Measurements from ENCODE around the gene COL19A1. TPM values are rescaled to one million over a fixed set of nuclear protein-coding genes. Genes with fewer than 3 reads are reported as not detected.

The COL19A1 gene
- total and polyA plus RNA-seq, 2 of the 13 experiments (the other 11 are each of a cell fraction or from before 2014, with no cell fraction given), result not detected

DNA sequence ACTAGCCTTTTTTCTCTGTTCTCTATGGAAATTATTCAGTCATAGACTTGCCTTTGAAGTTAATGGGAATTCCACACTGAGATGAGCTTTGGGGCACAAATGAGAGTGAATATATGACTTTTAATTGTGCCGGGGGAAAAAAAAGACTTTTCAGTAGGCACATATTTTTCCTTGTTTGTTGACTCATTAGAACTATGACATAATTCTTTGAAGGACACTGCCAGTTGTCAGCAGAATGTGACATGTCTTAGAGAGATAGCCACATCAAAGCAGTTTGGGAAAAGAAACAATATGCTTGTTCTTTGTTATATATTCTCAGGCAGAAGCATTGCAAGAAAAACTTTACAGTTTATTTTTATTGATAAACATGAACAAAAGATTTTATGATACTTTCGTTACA, 298.2 kb downstream of the COL19A1 start:
- 0% methylated on average over 2 of the region's 2 CpGs for WGBS (ENCODE audit: low lambda C conversion rate)
- ChIA-PET POLR2A (no interaction called here), CTCF (ENCODE audit: low intra/inter-chr PET ratio, low total read pairs) (no interaction called here)
- no TSS peak for BruUV-seq (replicated peaks)
- Histone ChIP-seq H3K79me2 (ENCODE audit: insufficient read depth, low read length) (no peaks in the 10 kb centered on the region), H3K4me3 (replicated peaks in 1 of 3; ENCODE audit: insufficient read depth in 1 of 3, low read depth in 2 of 3, low read length in 3 of 3) (no peak overlapping the region), H2AFZ (ENCODE audit: low read length) (no peak overlapping the region), H4K20me1 (ENCODE audit: insufficient read depth, low read length) (no peaks in the 10 kb centered on the region), H3K9ac (ENCODE audit: insufficient read depth, low read depth, low read length) (no peak overlapping the region), H3K27ac (ENCODE audit: extremely low read length, insufficient read depth, low read length) (no peak overlapping the region), H3K9me3 (ENCODE audit: low read length) (no peaks in the 10 kb centered on the region), H3K4me1 (ENCODE audit: insufficient read depth, low read length) (0 out of 2 replicates have a peak, but pooled peaks cover 5% of the 10 kb centered on the region), H3K27me3 (ENCODE audit: control insufficient read depth in 1 of 2, insufficient read depth in 2 of 2, low read length in 2 of 2) (no peaks in the 10 kb centered on the region), H3K4me2 (ENCODE audit: low read depth, low read length) (no peak overlapping the region), H3K36me3 (replicated peaks in 1 of 2; ENCODE audit: control insufficient read depth in 1 of 2, insufficient read depth in 2 of 2, low read length in 2 of 2) (no peaks in the 10 kb centered on the region)
- no peak for FAIRE-seq
- in situ Hi-C loops (cut with HindIII; ENCODE audit: extremely low pct_ligation_motif_present, low pct_unique_long_range_greater_than_20kb), result no loop called here
- intact Hi-C loops (cut with micrococcal nuclease; ENCODE audit: unreplicated experiment), result loop anchor here (10.0 kb wide), 1 partner anchor 330 kb away; no protein-coding TSS in a partner anchor
- peak; percentile 4 for DNase-seq (ENCODE audit: low spot score)
- TF ChIP-seq SOX13 (IDR thresholded peaks at IDR 0.05), result no peak
- peak in 1 of 2 experiments; percentile 16; a peak in 1 of 4 replicates for TF ChIP-seq SOX13 (CRISPR knock-in tag; conservative IDR thresholded peaks at IDR 0.05 in 1 of 2, IDR thresholded peaks at IDR 0.05 in 1 of 2)
- TF ChIP-seq ZNF790 (CRISPR knock-in tag; IDR thresholded peaks at IDR 0.05; ENCODE audit: borderline replicate concordance), result no peak
- ATAC-seq, result no peak

DNA sequence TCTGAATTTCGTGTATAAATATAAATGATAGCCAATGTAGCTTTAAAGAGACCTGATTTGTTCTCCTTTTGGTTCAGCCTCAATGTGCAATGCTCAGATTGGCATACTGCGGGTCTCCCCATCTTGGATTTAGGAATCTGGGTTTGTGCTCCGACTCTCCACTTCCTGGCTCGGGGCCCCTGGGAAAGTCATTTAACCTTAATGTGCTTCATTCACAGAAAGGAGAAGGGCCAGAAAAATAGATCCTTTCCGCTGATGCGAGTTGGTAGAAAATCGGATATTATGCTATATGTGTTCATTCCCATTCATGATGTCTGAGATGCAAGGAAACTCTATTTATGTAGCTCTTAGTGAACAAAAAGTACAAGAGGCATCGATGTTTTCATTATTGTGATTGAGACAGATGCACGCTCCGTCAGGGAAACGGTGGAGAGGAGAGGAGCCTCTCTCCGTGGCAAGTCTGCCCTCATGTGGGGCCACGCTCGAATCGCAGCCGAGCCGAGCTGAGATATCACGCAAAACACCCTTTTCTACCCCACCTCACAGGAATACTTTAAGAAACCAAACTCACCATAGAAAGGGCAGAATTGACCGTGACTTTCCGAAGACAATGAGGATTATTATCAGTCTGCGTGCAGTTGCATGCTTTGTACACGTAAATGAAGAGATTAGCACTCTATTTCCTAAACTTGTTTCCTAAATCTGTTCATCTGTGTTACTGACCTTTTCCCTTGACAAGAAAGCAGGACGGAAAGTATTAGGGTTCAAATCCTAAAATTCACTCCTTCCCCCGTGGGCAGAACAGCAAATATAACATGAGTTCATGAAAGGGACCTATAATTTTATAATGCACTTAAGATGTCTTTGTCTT, 300.0 kb downstream of the COL19A1 start:
- no peaks in the 10 kb centered on the region for H4K20me1 ChIP-seq (ENCODE audit: insufficient read depth, low read length)
- H3K9ac ChIP-seq (ENCODE audit: insufficient read depth, low read depth, low read length), result no peak overlapping the region
- BruUV-seq (replicated peaks), result no TSS peak
- peak; percentile 98 for ATAC-seq
- 0 out of 2 replicates have a peak, but pooled peaks cover 5% of the 10 kb centered on the region for H3K4me1 ChIP-seq (ENCODE audit: insufficient read depth, low read length)
- no peak overlapping the region for H2AFZ ChIP-seq (ENCODE audit: low read length)
- H3K79me2 ChIP-seq (ENCODE audit: insufficient read depth, low read length), result no peaks in the 10 kb centered on the region
- no peaks in the 10 kb centered on the region for H3K27me3 ChIP-seq (ENCODE audit: control insufficient read depth in 1 of 2, insufficient read depth in 2 of 2, low read length in 2 of 2)
- no peak overlapping the region for H3K27ac ChIP-seq (ENCODE audit: extremely low read length, insufficient read depth, low read length)
- peak; percentile 8 for DNase-seq (ENCODE audit: low spot score)
- intact Hi-C loops (cut with micrococcal nuclease; ENCODE audit: unreplicated experiment) (loop anchor here (1.0 to 10.0 kb wide), 2 partner anchors 63 to 332 kb away; no protein-coding TSS in a partner anchor), in situ Hi-C loops (cut with HindIII; ENCODE audit: extremely low pct_ligation_motif_present, low pct_unique_long_range_greater_than_20kb) (no loop called here)
- H3K9me3 ChIP-seq (ENCODE audit: low read length), result no peaks in the 10 kb centered on the region
- no peaks in the 10 kb centered on the region for H3K36me3 ChIP-seq (replicated peaks in 1 of 2; ENCODE audit: control insufficient read depth in 1 of 2, insufficient read depth in 2 of 2, low read length in 2 of 2)
- no peak overlapping the region for H3K4me3 ChIP-seq (replicated peaks in 1 of 3; ENCODE audit: insufficient read depth in 1 of 3, low read depth in 2 of 3, low read length in 3 of 3)
- 0 out of 2 replicates have a peak overlapping the region, but pooled peaks have one; percentile 31 for H3K4me2 ChIP-seq (ENCODE audit: low read depth, low read length)
- ChIA-PET CTCF (ENCODE audit: low intra/inter-chr PET ratio, low total read pairs) (no interaction called here), POLR2A (no interaction called here)
- 4% methylated on average over 24 of the region's 24 CpGs for WGBS (ENCODE audit: low lambda C conversion rate)
- FAIRE-seq, result peak; percentile 52
- TF ChIP-seq, protein P1, sequence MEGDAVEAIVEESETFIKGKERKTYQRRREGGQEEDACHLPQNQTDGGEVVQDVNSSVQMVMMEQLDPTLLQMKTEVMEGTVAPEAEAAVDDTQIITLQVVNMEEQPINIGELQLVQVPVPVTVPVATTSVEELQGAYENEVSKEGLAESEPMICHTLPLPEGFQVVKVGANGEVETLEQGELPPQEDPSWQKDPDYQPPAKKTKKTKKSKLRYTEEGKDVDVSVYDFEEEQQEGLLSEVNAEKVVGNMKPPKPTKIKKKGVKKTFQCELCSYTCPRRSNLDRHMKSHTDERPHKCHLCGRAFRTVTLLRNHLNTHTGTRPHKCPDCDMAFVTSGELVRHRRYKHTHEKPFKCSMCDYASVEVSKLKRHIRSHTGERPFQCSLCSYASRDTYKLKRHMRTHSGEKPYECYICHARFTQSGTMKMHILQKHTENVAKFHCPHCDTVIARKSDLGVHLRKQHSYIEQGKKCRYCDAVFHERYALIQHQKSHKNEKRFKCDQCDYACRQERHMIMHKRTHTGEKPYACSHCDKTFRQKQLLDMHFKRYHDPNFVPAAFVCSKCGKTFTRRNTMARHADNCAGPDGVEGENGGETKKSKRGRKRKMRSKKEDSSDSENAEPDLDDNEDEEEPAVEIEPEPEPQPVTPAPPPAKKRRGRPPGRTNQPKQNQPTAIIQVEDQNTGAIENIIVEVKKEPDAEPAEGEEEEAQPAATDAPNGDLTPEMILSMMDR (CRISPR knock-in tag; IDR thresholded peaks at IDR 0.05), result peak; percentile 81
- TF ChIP-seq ERF (CRISPR knock-in tag; IDR thresholded peaks at IDR 0.05) (no peak), STAG1 (CRISPR knock-in tag; IDR thresholded peaks at IDR 0.05) (peak; percentile 74), RAD21 (CRISPR knock-in tag; IDR thresholded peaks at IDR 0.05) (peak; percentile 41; the same call in 1 of the 2 replicates)
- TF ChIP-seq, protein P2, sequence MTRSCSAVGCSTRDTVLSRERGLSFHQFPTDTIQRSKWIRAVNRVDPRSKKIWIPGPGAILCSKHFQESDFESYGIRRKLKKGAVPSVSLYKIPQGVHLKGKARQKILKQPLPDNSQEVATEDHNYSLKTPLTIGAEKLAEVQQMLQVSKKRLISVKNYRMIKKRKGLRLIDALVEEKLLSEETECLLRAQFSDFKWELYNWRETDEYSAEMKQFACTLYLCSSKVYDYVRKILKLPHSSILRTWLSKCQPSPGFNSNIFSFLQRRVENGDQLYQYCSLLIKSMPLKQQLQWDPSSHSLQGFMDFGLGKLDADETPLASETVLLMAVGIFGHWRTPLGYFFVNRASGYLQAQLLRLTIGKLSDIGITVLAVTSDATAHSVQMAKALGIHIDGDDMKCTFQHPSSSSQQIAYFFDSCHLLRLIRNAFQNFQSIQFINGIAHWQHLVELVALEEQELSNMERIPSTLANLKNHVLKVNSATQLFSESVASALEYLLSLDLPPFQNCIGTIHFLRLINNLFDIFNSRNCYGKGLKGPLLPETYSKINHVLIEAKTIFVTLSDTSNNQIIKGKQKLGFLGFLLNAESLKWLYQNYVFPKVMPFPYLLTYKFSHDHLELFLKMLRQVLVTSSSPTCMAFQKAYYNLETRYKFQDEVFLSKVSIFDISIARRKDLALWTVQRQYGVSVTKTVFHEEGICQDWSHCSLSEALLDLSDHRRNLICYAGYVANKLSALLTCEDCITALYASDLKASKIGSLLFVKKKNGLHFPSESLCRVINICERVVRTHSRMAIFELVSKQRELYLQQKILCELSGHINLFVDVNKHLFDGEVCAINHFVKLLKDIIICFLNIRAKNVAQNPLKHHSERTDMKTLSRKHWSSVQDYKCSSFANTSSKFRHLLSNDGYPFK (CRISPR knock-in tag; IDR thresholded peaks at IDR 0.05; ENCODE audit: borderline replicate concordance), result no peak
- TF ChIP-seq, protein P3, sequence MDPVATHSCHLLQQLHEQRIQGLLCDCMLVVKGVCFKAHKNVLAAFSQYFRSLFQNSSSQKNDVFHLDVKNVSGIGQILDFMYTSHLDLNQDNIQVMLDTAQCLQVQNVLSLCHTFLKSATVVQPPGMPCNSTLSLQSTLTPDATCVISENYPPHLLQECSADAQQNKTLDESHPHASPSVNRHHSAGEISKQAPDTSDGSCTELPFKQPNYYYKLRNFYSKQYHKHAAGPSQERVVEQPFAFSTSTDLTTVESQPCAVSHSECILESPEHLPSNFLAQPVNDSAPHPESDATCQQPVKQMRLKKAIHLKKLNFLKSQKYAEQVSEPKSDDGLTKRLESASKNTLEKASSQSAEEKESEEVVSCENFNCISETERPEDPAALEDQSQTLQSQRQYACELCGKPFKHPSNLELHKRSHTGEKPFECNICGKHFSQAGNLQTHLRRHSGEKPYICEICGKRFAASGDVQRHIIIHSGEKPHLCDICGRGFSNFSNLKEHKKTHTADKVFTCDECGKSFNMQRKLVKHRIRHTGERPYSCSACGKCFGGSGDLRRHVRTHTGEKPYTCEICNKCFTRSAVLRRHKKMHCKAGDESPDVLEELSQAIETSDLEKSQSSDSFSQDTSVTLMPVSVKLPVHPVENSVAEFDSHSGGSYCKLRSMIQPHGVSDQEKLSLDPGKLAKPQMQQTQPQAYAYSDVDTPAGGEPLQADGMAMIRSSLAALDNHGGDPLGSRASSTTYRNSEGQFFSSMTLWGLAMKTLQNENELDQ (CRISPR knock-in tag; IDR thresholded peaks at IDR 0.05; ENCODE audit: borderline replicate concordance), result no peak
